ENCODE data around the gene SLC25A25. TPM values are rescaled to one million over a fixed set of nuclear protein-coding genes. Genes with fewer than 3 reads are reported as not detected.

Gene SLC25A25
- total and polyA plus RNA-seq, 11 donors: 1.7 to 15.1 (median 6.7) TPM

DNA sequence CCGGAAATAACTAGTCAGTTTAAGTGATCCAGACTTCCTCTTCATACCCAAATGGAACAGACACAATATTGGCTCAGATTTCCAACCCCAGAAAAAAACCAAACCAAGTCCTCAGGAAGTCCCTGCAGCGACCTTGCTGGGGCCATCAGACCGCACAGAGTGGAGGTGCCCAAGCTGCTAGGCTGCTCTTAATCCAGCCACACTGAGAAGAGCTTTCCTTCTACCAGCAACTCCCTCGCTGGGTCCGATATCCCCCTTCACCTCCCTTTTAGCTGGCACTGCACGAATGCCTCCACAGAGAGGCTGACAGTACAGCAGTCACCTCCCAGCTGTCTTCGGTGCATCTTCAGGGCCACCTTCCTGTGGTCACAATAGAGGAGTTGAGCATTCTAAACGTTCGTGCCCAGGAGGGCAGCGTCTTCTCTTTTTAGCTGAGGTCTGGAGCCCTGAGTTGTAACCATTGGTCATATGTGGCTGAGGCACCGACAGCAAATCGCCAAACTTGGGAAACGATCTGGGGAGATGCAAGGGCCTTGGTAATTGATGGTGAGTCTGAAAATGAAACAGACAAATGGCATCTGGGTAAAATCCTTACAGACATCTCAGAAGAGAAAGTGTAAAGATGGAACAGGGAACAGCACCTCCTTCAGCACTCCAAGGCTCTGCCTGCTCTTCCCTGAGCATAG is 6.6 kb upstream of the SLC25A25 start:
- ATAC-seq: no peak
- 57 to 64% (median 62%) methylated on average over 10 to 13 of the region's 13 CpGs for WGBS, 4 donors
- intact Hi-C loops (cut with DNase I): no loop called here
- Histone ChIP-seq H3K4me3 (peak overlapping the region in 1 of 12 donors; percentile 26), H3K36me3 (peaks cover 0 to 25% (median 16%) of the 10 kb centered on the region in 9 donors), H3K27ac (peak overlapping the region in 6 of 12 donors; percentile 6 to 85 (median 36)), H3K27me3 (no peaks in the 10 kb centered on the region), H3K9me3 (no peaks in the 10 kb centered on the region), H3K4me1 (peaks cover 3 to 56% (median 29%) of the 10 kb centered on the region in 12 donors)
- TF ChIP-seq POLR2A (IDR thresholded peaks at IDR 0.05): no peak
- TF ChIP-seq, protein P1, sequence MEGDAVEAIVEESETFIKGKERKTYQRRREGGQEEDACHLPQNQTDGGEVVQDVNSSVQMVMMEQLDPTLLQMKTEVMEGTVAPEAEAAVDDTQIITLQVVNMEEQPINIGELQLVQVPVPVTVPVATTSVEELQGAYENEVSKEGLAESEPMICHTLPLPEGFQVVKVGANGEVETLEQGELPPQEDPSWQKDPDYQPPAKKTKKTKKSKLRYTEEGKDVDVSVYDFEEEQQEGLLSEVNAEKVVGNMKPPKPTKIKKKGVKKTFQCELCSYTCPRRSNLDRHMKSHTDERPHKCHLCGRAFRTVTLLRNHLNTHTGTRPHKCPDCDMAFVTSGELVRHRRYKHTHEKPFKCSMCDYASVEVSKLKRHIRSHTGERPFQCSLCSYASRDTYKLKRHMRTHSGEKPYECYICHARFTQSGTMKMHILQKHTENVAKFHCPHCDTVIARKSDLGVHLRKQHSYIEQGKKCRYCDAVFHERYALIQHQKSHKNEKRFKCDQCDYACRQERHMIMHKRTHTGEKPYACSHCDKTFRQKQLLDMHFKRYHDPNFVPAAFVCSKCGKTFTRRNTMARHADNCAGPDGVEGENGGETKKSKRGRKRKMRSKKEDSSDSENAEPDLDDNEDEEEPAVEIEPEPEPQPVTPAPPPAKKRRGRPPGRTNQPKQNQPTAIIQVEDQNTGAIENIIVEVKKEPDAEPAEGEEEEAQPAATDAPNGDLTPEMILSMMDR (IDR thresholded peaks at IDR 0.05): no peak
- no peak for DNase-seq

DNA sequence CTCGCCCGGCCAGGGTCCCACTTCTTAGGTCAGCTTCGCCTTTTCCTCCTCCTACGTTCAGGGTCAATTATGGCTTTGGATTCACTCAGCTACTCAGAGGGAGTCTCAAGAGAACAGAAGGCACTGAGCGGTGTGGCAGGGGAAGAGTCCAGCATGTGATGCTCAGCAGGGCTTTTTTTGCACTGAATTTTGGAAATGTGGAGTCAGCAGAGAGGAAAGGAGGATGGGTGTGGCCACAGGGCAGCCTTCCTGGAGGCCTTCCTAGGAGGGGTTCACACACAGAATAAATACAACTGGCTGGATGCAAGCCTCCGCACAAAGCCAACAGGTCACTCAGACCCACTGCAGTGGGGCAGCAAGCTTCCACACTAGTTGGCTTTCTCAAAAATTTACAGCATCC is 5.8 kb upstream of the SLC25A25 start:
- TF ChIP-seq, protein P1 (IDR thresholded peaks at IDR 0.05): no peak
- TF ChIP-seq POLR2A (IDR thresholded peaks at IDR 0.05): no peak
- no peaks in the 10 kb centered on the region for H3K27me3 ChIP-seq
- DNase-seq: peak in 1 of 5 donors; percentile 29
- H3K4me3 ChIP-seq: no peak overlapping the region
- peaks cover 0 to 25% (median 16%) of the 10 kb centered on the region in 9 donors for H3K36me3 ChIP-seq
- no peaks in the 10 kb centered on the region for H3K9me3 ChIP-seq
- 53 to 72% (median 60%) methylated on average over 6 of the region's 6 CpGs for WGBS, 4 donors
- no peak for ATAC-seq
- H3K27ac ChIP-seq: peak overlapping the region in 7 of 12 donors; percentile 9 to 85 (median 14)
- peaks cover 6 to 59% (median 34%) of the 10 kb centered on the region in 12 donors for H3K4me1 ChIP-seq
- intact Hi-C loops (cut with DNase I): no loop called here

DNA sequence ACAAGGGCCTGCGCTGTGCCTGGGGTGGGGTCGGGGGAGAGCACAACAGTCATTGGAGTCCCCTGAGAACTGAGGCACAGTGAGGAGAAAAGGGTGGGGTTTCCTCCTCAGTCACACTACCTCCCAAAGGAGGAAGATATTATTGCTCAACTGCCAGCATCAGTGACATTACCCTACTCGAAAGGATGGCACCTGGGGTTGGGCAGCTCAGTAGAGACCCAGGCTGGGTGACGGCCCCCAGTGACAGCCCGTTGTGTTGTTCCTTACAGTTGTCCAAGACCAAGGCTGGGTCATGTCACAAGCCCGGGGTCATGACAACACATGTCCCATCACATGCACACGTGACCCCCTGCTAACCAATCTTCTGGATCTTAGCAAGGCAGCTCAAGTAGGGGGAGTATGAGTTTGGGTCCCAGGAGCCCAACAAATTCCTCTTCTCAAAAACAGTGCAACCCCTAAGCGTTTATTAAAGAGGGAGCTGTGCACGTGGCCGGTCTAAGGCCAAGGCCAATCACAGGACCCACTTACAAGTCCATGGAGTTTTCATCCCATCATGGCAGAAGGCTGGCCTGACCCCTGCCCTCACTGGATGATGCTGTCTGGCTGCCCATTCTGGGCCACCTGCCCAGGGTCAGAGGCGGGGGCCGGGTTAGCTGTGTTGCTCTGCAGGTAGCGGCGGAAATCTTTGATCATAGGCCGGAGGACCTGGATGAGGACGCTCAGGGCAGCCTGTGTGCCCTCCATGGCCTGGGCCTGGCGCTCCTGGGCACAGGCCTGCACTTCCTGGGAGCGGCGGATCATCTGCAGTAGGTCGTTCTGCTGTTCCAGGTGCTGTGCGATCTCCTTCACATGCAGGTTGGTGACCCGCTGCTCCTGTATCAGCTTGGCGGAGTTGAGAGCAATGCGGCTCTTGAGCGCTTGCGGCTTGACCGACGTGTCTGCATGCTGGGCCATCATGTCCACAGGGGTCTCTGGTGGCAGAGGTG is 4.9 kb upstream of the SLC25A25 start:
- TF ChIP-seq POLR2A (IDR thresholded peaks at IDR 0.05): no peak
- TF ChIP-seq, protein P1 (IDR thresholded peaks at IDR 0.05): no peak
- DNase-seq (no peak), ATAC-seq (no peak)
- intact Hi-C loops (cut with DNase I): no loop called here
- Histone ChIP-seq H3K36me3 (peaks cover 0 to 25% (median 16%) of the 10 kb centered on the region in 9 donors), H3K9me3 (no peaks in the 10 kb centered on the region), H3K4me3 (no peak overlapping the region), H3K27me3 (no peaks in the 10 kb centered on the region), H3K27ac (peak overlapping the region in 5 of 12 donors; percentile 9 to 85 (median 14)), H3K4me1 (peaks cover 6 to 59% (median 35%) of the 10 kb centered on the region in 12 donors)
- 80 to 90% (median 90%) methylated on average over 7 to 28 of the region's 28 CpGs for WGBS, 4 donors
